Measurements from ENCODE around the gene POLR3B. TPM values are rescaled to one million over a fixed set of nuclear protein-coding genes. Genes with fewer than 3 reads are reported as not detected.

The POLR3B gene
- total and polyA plus RNA-seq, 10 of the 15 experiments (the other 5 are each of a cell fraction or from before 2014, with no cell fraction given): 2.3 to 10.5 (median 8.0) TPM

DNA sequence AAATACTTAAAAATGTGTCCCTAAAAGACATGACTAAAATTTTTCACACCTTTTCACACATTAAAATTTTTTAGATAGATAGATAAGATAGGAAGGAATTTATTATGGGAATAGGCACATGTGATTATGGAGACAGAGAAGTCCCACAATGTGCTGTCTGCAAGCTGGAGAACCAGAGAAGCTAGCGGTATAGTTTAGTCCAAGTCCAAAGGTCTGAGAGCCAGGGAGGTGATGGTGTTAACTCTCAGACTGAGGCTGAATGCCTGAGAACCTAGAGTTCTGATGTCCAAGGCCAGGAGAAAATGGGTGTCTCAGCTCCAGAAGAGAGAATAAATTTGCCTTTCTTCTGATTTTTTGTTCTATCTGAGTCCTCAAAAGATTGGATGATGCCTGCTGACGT lies 65.7 kb downstream of the POLR3B start (continued):
- TF ChIP-seq CUX1 (IDR thresholded peaks at IDR 0.05; ENCODE audit: insufficient replicate concordance, low read depth, low read length): no peak
- TF ChIP-seq NKRF (conservative IDR thresholded peaks at IDR 0.05): no peak

- FAIRE-seq (no peak), ATAC-seq (no peak), DNase-seq (ENCODE audit: low read depth, low spot score) (no peak)
- TF ChIP-seq TARDBP (IDR thresholded peaks at IDR 0.05; ENCODE audit: borderline replicate concordance) (no peak), POLR2AphosphoS2 (IDR thresholded peaks at IDR 0.05; ENCODE audit: low read depth, low read length) (no peak), NRF1 (conservative IDR thresholded peaks at IDR 0.05; ENCODE audit: low read depth, low read length) (no peak), ZNF24 (IDR thresholded peaks at IDR 0.05) (no peak), SMAD1 (IDR thresholded peaks at IDR 0.05; ENCODE audit: low read depth, partially characterized antibody) (no peak), ZNF622 (IDR thresholded peaks at IDR 0.05) (no peak), FOXM1 (IDR thresholded peaks at IDR 0.05; ENCODE audit: low read depth, low read length) (no peak), ZSCAN29 (IDR thresholded peaks at IDR 0.05) (no peak), NR2F1 (conservative IDR thresholded peaks at IDR 0.05) (no peak), MYB (IDR thresholded peaks at IDR 0.05; ENCODE audit: borderline replicate concordance, low read depth, low read length) (no peak)
- TF ChIP-seq, protein P1, sequence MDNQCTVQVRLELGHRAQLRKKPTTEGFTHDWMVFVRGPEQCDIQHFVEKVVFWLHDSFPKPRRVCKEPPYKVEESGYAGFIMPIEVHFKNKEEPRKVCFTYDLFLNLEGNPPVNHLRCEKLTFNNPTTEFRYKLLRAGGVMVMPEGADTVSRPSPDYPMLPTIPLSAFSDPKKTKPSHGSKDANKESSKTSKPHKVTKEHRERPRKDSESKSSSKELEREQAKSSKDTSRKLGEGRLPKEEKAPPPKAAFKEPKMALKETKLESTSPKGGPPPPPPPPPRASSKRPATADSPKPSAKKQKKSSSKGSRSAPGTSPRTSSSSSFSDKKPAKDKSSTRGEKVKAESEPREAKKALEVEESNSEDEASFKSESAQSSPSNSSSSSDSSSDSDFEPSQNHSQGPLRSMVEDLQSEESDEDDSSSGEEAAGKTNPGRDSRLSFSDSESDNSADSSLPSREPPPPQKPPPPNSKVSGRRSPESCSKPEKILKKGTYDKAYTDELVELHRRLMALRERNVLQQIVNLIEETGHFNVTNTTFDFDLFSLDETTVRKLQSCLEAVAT (IDR thresholded peaks at IDR 0.05): no peak
- POLR2A ChIA-PET: no interaction called here
- no peaks in the 10 kb centered on the region for H3K4me1 ChIP-seq (ENCODE audit: control insufficient read depth, insufficient read depth, low read length)
- H3K4me3 ChIP-seq: no peak overlapping the region
- RAD21 ChIA-PET (ENCODE audit: unreplicated experiment): no interaction called here
- no TSS peak for BruUV-seq (replicated peaks)
- no peaks in the 10 kb centered on the region for H3K9me3 ChIP-seq (replicated peaks; ENCODE audit: control insufficient read depth, insufficient read depth, low read length)
- H3K36me3 ChIP-seq (ENCODE audit: control insufficient read depth in 2 of 2, insufficient read depth in 2 of 2, low read length in 1 of 2): no peaks in the 10 kb centered on the region; a peak in 1 of 4 replicates
- SMC1A ChIA-PET (ENCODE audit: uncharacterized antibody, unreplicated experiment): no interaction called here
- in situ Hi-C loops (cut with MboI): no loop called here
- H3K9ac ChIP-seq (ENCODE audit: control insufficient read depth, insufficient read depth, low read length): no peak overlapping the region
- no peak overlapping the region for H3K27ac ChIP-seq (ENCODE audit: control insufficient read depth, insufficient read depth)
- no peak overlapping the region for H2AFZ ChIP-seq (ENCODE audit: control insufficient read depth, low read depth, low read length)
- CTCF ChIA-PET: no interaction called here
- no peaks in the 10 kb centered on the region for H3K79me2 ChIP-seq (ENCODE audit: control insufficient read depth, insufficient read depth, low read length)
- no peaks in the 10 kb centered on the region for H3K27me3 ChIP-seq (replicated peaks in 1 of 2; ENCODE audit: control insufficient read depth in 2 of 2, insufficient read depth in 2 of 2, low read length in 1 of 2)
- intact Hi-C loops (cut with micrococcal nuclease; ENCODE audit: unreplicated experiment): no loop called here
- no peak overlapping the region for H3K4me2 ChIP-seq (ENCODE audit: control insufficient read depth, insufficient read depth)
- no peaks in the 10 kb centered on the region for H4K20me1 ChIP-seq (ENCODE audit: control insufficient read depth, insufficient read depth)
- 100% methylated on average over 1 of the region's 1 CpG for WGBS (ENCODE audit: insufficient coverage, insufficient replicate concordance, low lambda C conversion rate, missing lambda C conversion rate)
Measured at GRCh38 chr12:106425061-106425702, 67.6 kb downstream of the POLR3B start.

Data from GM12878 (cell line).